ENCODE results near the gene WIZ. TPM values are rescaled to one million over a fixed set of nuclear protein-coding genes. Genes with fewer than 3 reads are reported as not detected.

WIZ gene
- total and polyA plus RNA-seq, 2 donors (not counting 1 experiment from before 2014, with no cell fraction given): 15.0 to 24.8 TPM

GRCh38 chr19:15381429-15381828 lies 68.3 kb downstream of the WIZ start:
- WGBS (ENCODE audit: insufficient coverage): 92% methylated on average over 2 of the region's 2 CpGs
- H2AFZ ChIP-seq (ENCODE audit: insufficient read depth, low read depth, low read length, poor library complexity, severe bottlenecking): no peak overlapping the region
- Mint-ChIP-seq H3K27me3 (no peaks in the 10 kb centered on the region), H3K27ac (peak overlapping the region; percentile 88), H3K4me3 (peak overlapping the region; percentile 97), H3K9me3 (ENCODE audit: insufficient read depth) (no peaks in the 10 kb centered on the region), H3K4me1 (peaks cover 34% of the 10 kb centered on the region)
- no peak overlapping the region for H3K4me3 ChIP-seq (ENCODE audit: control extremely low read depth in 1 of 5, extremely low read depth in 1 of 5, insufficient read depth in 1 of 5, low read depth in 2 of 5, low read length in 4 of 5)
- CTCF ChIA-PET: no interaction called here
- H3K79me2 ChIP-seq (ENCODE audit: control insufficient read depth, insufficient read depth, low read length): peaks cover 39% of the 10 kb centered on the region
- peaks cover 3 to 4% of the 10 kb centered on the region in 2 experiments for H3K36me3 ChIP-seq (replicated peaks in 1 of 2; ENCODE audit: control extremely low read depth in 1 of 2, control insufficient read depth in 1 of 2, extremely low read depth in 1 of 2, insufficient read depth in 2 of 2, low read length in 1 of 2)
- H3K9ac ChIP-seq (ENCODE audit: low read length): no peak overlapping the region
- peaks cover 32% of the 10 kb centered on the region for H4K20me1 ChIP-seq (ENCODE audit: control insufficient read depth, insufficient read depth, low read length, poor library complexity, severe bottlenecking)
- POLR2A ChIA-PET: no interaction called here
- DNase-seq (no peak), ATAC-seq (ENCODE audit: low read depth) (no peak)
- intact Hi-C loops (cut with micrococcal nuclease): no loop called here
- no peak for TF ChIP-seq EZH2 (IDR thresholded peaks at IDR 0.05; ENCODE audit: borderline replicate concordance, insufficient read depth, low read depth, low read length, poor library complexity, severe bottlenecking)
- TF ChIP-seq CTCF (IDR thresholded peaks at IDR 0.05): no peak
- H3K9me3 ChIP-seq (ENCODE audit: control extremely low read depth in 1 of 3, control insufficient read depth in 2 of 3, insufficient read depth in 1 of 3, low read length in 2 of 3): no peaks in the 10 kb centered on the region
- peaks cover 24 to 25% of the 10 kb centered on the region in 2 donors for H3K4me1 ChIP-seq (ENCODE audit: control insufficient read depth in 2 of 2, insufficient read depth in 2 of 2, low read length in 2 of 2)
- H3K27ac ChIP-seq (ENCODE audit: low read length in 2 of 2): no peak overlapping the region
- H3K27me3 ChIP-seq (replicated peaks in 1 of 4; ENCODE audit: control extremely low read depth in 1 of 4, control insufficient read depth in 3 of 4, insufficient read depth in 4 of 4, low read length in 3 of 4): no peaks in the 10 kb centered on the region
- no peak overlapping the region for H3K4me2 ChIP-seq (replicated peaks; ENCODE audit: low read depth, low read length, poor library complexity, severe bottlenecking)

- peak overlapping the region; percentile 100 for H3K27ac Mint-ChIP-seq
- Histone ChIP-seq H3K4me1 (ENCODE audit: control insufficient read depth in 2 of 2, insufficient read depth in 2 of 2, low read length in 2 of 2) (peaks cover 24 to 26% of the 10 kb centered on the region in 2 donors), H3K27me3 (replicated peaks in 1 of 4; ENCODE audit: control extremely low read depth in 1 of 4, control insufficient read depth in 3 of 4, insufficient read depth in 4 of 4, low read length in 3 of 4) (no peaks in the 10 kb centered on the region), H3K79me2 (ENCODE audit: control insufficient read depth, insufficient read depth, low read length) (peaks cover 47% of the 10 kb centered on the region), H3K36me3 (replicated peaks in 1 of 2; ENCODE audit: control extremely low read depth in 1 of 2, control insufficient read depth in 1 of 2, extremely low read depth in 1 of 2, insufficient read depth in 2 of 2, low read length in 1 of 2) (peaks cover 0 to 1% of the 10 kb centered on the region in 2 experiments), H4K20me1 (ENCODE audit: control insufficient read depth, insufficient read depth, low read length, poor library complexity, severe bottlenecking) (peaks cover 39% of the 10 kb centered on the region), H3K4me2 (replicated peaks; ENCODE audit: low read depth, low read length, poor library complexity, severe bottlenecking) (peak overlapping the region; percentile 95), H2AFZ (ENCODE audit: insufficient read depth, low read depth, low read length, poor library complexity, severe bottlenecking) (peak overlapping the region; percentile 89), H3K9me3 (ENCODE audit: control extremely low read depth in 1 of 3, control insufficient read depth in 2 of 3, insufficient read depth in 1 of 3, low read length in 2 of 3) (no peaks in the 10 kb centered on the region), H3K4me3 (ENCODE audit: control extremely low read depth in 1 of 5, extremely low read depth in 1 of 5, insufficient read depth in 1 of 5, low read depth in 2 of 5, low read length in 4 of 5) (peak overlapping the region in 4 of 5 experiments; percentile 43 to 94 (median 68)), H3K27ac (ENCODE audit: low read length in 2 of 2) (peak overlapping the region; percentile 18 to 81), H3K9ac (ENCODE audit: low read length) (peak overlapping the region; percentile 78)
- ATAC-seq (ENCODE audit: low read depth) (peak; percentile 29), DNase-seq (no peak)
- no peaks in the 10 kb centered on the region for H3K27me3 Mint-ChIP-seq
- WGBS (ENCODE audit: insufficient coverage): 2% methylated on average over 51 of the region's 56 CpGs
- CTCF ChIA-PET: interaction anchor here (0.5 to 3.2 kb wide), 8 partner anchors 13 to 177 kb away, joined by 3 to 27 read pairs (median 7); partner anchors contain the start of genes AKAP8L and BRD4
- TF ChIP-seq CTCF (IDR thresholded peaks at IDR 0.05) (no peak), EZH2 (IDR thresholded peaks at IDR 0.05; ENCODE audit: borderline replicate concordance, insufficient read depth, low read depth, low read length, poor library complexity, severe bottlenecking) (no peak)
- POLR2A ChIA-PET: interaction anchor here (0.5 to 2.9 kb wide), 13 partner anchors 21 to 1533 kb away, joined by 3 to 58 read pairs (median 4); partner anchors contain the start of genes AKAP8L and BRD4
- intact Hi-C loops (cut with micrococcal nuclease): loop anchor here (1.0 kb wide), 6 partner anchors 39 to 176 kb away; no protein-coding TSS in a partner anchor
- peaks cover 37% of the 10 kb centered on the region for H3K4me1 Mint-ChIP-seq
- peak overlapping the region; percentile 97 for H3K4me3 Mint-ChIP-seq
- H3K9me3 Mint-ChIP-seq (ENCODE audit: insufficient read depth): no peaks in the 10 kb centered on the region
Measured at GRCh38 chr19:15379999-15380647, 69.6 kb downstream of the WIZ start.

All from B cell (primary cell).